H1 (cell line): Measurements from ENCODE around the gene SCNN1G.

Experiments used
- BRCA1 ChIP-seq: IDR thresholded peaks from 2 replicates; pipeline ENCODE4 v1.6.1; 2012; ENCODE audit warnings: low read depth, low read length, improper control_type of control experiment
- CTCF ChIP-seq, 3 experiments: IDR thresholded peaks; 1 replicate in 2 of 3; 2 replicates in 1 of 3; pipeline versions ENCODE4 v1.5.1 to v1.6.1; 2011; ENCODE audit warnings: low read length in 3 of 3, mild to moderate bottlenecking in 3 of 3, inconsistent platforms in 2 of 3, low read depth in 1 of 3, moderate library complexity in 1 of 3; ENCODE audit not compliant: insufficient read depth in 1 of 3; ENCODE audit errors: control extremely low read depth in 1 of 3
- KDM1A ChIP-seq: fragments of 200-600, 300-600 bp; sonication (generic); IDR thresholded peaks from 2 replicates; pipeline ENCODE4 v1.7.1; 2016; ENCODE audit warnings: mild to moderate bottlenecking, low read length, borderline replicate concordance
- POLR2AphosphoS5 ChIP-seq: IDR thresholded peaks from 2 replicates; pipeline ENCODE4 v1.6.1; 2011; ENCODE audit warnings: low read depth, low read length
- SIX5 ChIP-seq: IDR thresholded peaks from 2 replicates; pipeline ENCODE4 v1.6.1; 2011; ENCODE audit warnings: mild to moderate bottlenecking, low read depth, low read length
- SP2 ChIP-seq: IDR thresholded peaks from 2 replicates; pipeline ENCODE4 v1.6.1; 2012; ENCODE audit warnings: mild to moderate bottlenecking, low read length, inconsistent platforms

DNA sequence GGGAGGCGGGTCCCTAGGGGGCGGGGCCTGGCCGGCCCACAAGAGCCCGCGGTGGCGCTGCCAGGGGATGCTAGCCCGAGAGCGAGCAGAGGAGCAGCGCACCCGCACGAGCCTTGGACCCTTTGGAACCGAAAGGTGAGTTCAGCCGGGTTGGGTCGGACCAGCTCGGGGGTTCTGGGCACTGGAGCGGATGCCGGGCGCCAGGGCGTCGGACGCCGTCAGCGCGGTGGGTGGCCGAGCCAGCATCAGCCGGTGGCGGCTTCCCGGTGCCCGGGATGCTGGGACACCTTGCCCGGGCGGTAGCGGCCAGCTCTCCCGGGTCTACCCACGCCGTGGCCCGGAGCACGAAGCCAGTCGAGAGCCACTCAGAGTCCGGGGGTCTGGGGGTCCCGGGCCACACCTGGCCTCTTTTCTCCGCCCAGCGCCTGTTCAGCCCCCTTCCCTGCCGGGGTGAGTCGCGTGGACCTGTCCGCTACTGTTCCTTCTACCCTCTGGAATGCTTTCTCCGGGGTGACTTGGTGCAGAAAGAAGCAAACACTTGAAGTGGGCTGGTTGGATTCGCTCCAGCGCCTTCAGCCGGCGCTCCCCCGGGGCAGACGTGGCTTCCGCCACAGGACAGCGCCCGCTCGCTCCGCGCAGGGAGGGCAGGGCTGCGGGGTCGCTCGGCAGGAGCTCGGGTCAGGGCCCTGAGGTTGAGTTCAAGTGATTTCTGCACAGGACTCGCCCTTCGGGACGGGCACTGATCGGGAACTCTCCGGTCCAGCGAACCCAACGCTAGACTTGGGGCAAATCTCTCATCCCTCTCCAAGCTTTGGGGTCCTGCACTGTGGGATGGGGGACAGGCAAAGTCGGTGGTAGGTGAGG is at the start of gene SCNN1G:
- TF ChIP-seq KDM1A (no peak), CTCF (IDR thresholded peaks at IDR 0.05; ENCODE audit: control extremely low read depth in 1 of 3, insufficient read depth in 1 of 3, low read depth in 1 of 3, low read length in 3 of 3) (no peak), POLR2AphosphoS5 (no peak), SIX5 (no peak), BRCA1 (no peak), SP2 (no peak)
